ENCODE measurements around the gene TMEM145.

TMEM145 gene

GRCh38 chr19:42325896-42326771 lies 13.0 kb downstream of the TMEM145 start:
- TF ChIP-seq TSHZ2 (CRISPR knock-in tag; IDR thresholded peaks at IDR 0.05) (no peak), RARB (CRISPR knock-in tag; IDR thresholded peaks at IDR 0.05) (no peak), SNAI2 (CRISPR knock-in tag; IDR thresholded peaks at IDR 0.05) (no peak), CSDC2 (CRISPR knock-in tag; IDR thresholded peaks at IDR 0.05) (no peak), ZFP3 (CRISPR knock-in tag; IDR thresholded peaks at IDR 0.05) (no peak), ARNTL (CRISPR knock-in tag; IDR thresholded peaks at IDR 0.05; ENCODE audit: borderline replicate concordance, low read depth) (no peak), CSRNP3 (CRISPR knock-in tag; IDR thresholded peaks at IDR 0.05) (no peak), POU6F1 (CRISPR knock-in tag; IDR thresholded peaks at IDR 0.05; ENCODE audit: borderline replicate concordance, low read depth) (no peak), ZNF70 (CRISPR knock-in tag; IDR thresholded peaks at IDR 0.05) (no peak), ESRRG (CRISPR knock-in tag; IDR thresholded peaks at IDR 0.05) (no peak)
- ATAC-seq = peak; percentile 56

GRCh38 chr19:42326969-42327368 lies 13.9 kb downstream of the TMEM145 start:
- ATAC-seq = no peak
- TF ChIP-seq POU6F1 (CRISPR knock-in tag; IDR thresholded peaks at IDR 0.05; ENCODE audit: borderline replicate concordance, low read depth) (no peak), ZFP30 (CRISPR knock-in tag; IDR thresholded peaks at IDR 0.05) (no peak), GLIS3 (CRISPR knock-in tag; IDR thresholded peaks at IDR 0.05) (no peak), OSR1 (CRISPR knock-in tag; IDR thresholded peaks at IDR 0.05) (no peak), PPARA (CRISPR knock-in tag; IDR thresholded peaks at IDR 0.05; ENCODE audit: borderline replicate concordance) (no peak)

- TF ChIP-seq ZFP30 (CRISPR knock-in tag; IDR thresholded peaks at IDR 0.05) (no peak), ZFP3 (CRISPR knock-in tag; IDR thresholded peaks at IDR 0.05) (peak; percentile 98)
- ATAC-seq = no peak
These were observed 14.3 kb downstream of the TMEM145 start for GRCh38 chr19:42327381-42327780.

- TF ChIP-seq ARNTL (CRISPR knock-in tag; IDR thresholded peaks at IDR 0.05; ENCODE audit: borderline replicate concordance, low read depth) (no peak), RARB (CRISPR knock-in tag; IDR thresholded peaks at IDR 0.05) (no peak), SNAI2 (CRISPR knock-in tag; IDR thresholded peaks at IDR 0.05) (no peak), BACH2 (CRISPR knock-in tag; IDR thresholded peaks at IDR 0.05; ENCODE audit: borderline replicate concordance) (no peak), OSR1 (CRISPR knock-in tag; IDR thresholded peaks at IDR 0.05) (no peak), PPARA (CRISPR knock-in tag; IDR thresholded peaks at IDR 0.05; ENCODE audit: borderline replicate concordance) (no peak), CSDC2 (CRISPR knock-in tag; IDR thresholded peaks at IDR 0.05) (no peak)
- no peak for ATAC-seq
These were observed 15.0 kb downstream of the TMEM145 start for GRCh38 chr19:42328106-42328505.

- ATAC-seq = no peak
- TF ChIP-seq ZFP3 (CRISPR knock-in tag; IDR thresholded peaks at IDR 0.05) (peak; percentile 95), ISL1 (CRISPR knock-in tag; IDR thresholded peaks at IDR 0.05) (no peak)
These were observed 15.7 kb downstream of the TMEM145 start for GRCh38 chr19:42328854-42329253.
